IMR-90 (cell line): ENCODE results near the gene CYSRT1.

Experiments
- CHD1 ChIP-seq: IDR thresholded peaks from 2 replicates; pipeline ENCODE4 v1.6.1; 2012; ENCODE audit warnings: low read depth, low read length, improper control_type of control experiment
- POLR2A ChIP-seq: IDR thresholded peaks from 2 replicates; pipeline ENCODE4 v1.6.1; 2012; ENCODE audit warnings: mild to moderate bottlenecking, low read depth, low read length
- TF ChIP-seq, protein P1 (sequence below): conservative IDR thresholded peaks from 2 replicates; pipeline ENCODE4 v1.5.1; 2012; ENCODE audit warnings: mild to moderate bottlenecking, low read depth, low read length, improper control_type of control experiment

DNA sequence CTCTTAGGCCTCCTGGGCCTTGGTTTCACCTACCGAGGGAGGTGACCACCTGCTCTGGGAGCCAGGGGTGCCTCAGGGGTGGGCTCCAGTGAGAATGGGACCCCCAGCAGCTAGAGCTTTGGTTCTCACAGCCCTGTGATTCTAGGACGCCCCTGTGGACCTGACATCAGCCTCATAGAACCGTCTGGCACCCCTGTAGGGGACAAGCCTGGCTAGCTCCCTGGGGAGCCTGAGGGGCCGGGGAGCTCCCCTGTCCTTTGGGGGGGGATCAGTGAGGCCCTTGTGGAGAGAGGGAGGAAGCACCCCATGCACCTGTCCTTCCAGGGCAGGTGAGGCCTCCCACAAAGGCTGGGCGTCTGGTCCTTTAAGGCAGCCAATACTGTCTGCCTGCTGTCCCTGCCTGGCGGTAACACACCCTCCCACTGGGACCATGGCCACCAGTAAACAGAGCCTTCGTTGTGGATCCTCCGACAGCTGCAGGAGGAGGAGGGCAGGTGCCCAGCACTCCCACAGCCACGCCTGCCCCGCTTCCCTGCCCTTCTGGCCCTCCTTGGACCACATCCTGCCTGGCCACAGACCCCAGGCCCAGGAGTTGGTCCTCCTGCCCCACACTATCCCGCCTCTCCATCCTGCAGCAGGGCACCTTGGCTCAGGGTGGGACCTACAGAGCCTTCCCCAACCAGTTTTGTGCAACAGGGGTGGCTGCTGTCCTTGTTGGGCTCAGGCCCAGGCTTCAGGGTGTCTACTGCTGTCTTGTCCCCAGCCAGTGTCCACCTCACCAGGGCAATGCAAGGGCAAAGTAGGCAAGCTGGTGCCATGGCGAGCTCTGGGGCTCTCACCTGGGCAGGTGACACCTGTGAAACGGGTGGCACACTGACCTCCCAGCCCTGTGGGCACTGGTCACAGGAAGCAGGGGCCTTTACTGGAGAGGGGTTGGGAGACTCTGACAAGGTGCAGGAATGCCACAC lies 13.1 kb downstream of the CYSRT1 start:
- TF ChIP-seq POLR2A (no peak), CHD1 (no peak)
- TF ChIP-seq, protein P1, sequence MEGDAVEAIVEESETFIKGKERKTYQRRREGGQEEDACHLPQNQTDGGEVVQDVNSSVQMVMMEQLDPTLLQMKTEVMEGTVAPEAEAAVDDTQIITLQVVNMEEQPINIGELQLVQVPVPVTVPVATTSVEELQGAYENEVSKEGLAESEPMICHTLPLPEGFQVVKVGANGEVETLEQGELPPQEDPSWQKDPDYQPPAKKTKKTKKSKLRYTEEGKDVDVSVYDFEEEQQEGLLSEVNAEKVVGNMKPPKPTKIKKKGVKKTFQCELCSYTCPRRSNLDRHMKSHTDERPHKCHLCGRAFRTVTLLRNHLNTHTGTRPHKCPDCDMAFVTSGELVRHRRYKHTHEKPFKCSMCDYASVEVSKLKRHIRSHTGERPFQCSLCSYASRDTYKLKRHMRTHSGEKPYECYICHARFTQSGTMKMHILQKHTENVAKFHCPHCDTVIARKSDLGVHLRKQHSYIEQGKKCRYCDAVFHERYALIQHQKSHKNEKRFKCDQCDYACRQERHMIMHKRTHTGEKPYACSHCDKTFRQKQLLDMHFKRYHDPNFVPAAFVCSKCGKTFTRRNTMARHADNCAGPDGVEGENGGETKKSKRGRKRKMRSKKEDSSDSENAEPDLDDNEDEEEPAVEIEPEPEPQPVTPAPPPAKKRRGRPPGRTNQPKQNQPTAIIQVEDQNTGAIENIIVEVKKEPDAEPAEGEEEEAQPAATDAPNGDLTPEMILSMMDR = no peak
